Inflammatory macrophage treated with lipopolysaccharide for 4 hours (primary cell): Measurements from ENCODE around the gene TTLL9.

ENCODE experiments used
- DNase-seq: peaks from one replicate; pipeline ENCODE4 v3.0.0-alpha.2; 2020

TTLL9 gene

GRCh38 chr20:31951530-31952453 is 81.4 kb downstream of the TTLL9 start, which contains the start of gene PDRG1:
Gene PDRG1, minus strand, starts transcription at chr20:31952046. Its CDS starts 85 bp downstream, at chr20:31951961.
- DNase-seq = peak; percentile 98

GRCh38 chr20:31953556-31954148 is 83.2 kb downstream of the TTLL9 start:
- no peak for DNase-seq

- DNase-seq = no peak
These were observed 84.1 kb downstream of the TTLL9 start for GRCh38 chr20:31954500-31954899.

- DNase-seq = no peak
These were observed 86.4 kb downstream of the TTLL9 start for GRCh38 chr20:31956556-31957526.

GRCh38 chr20:31962761-31963160 is 92.3 kb downstream of the TTLL9 start:
- no peak for DNase-seq

- DNase-seq = no peak
These were observed 93.5 kb downstream of the TTLL9 start for GRCh38 chr20:31963889-31964288.

- no peak for DNase-seq
These were observed 96.7 kb downstream of the TTLL9 start for GRCh38 chr20:31966991-31967655.

GRCh38 chr20:31967830-31968249 is 97.4 kb downstream of the TTLL9 start, which contains the start of gene XKR7:
Gene XKR7, plus strand, starts transcription at chr20:31968151. Its CDS starts 25 bp downstream, at chr20:31968176.
- DNase-seq = peak; percentile 36

GRCh38 chr20:31968291-31969126 is 98.1 kb downstream of the TTLL9 start:
- peak; percentile 50 for DNase-seq

GRCh38 chr20:31969991-31970390 is 99.6 kb downstream of the TTLL9 start:
- DNase-seq = no peak

GRCh38 chr20:31972471-31973021 is 102.1 kb downstream of the TTLL9 start:
- no peak for DNase-seq

GRCh38 chr20:31974296-31974695 is 103.9 kb downstream of the TTLL9 start:
- no peak for DNase-seq

GRCh38 chr20:31974951-31975487 is 104.6 kb downstream of the TTLL9 start:
- DNase-seq = no peak

GRCh38 chr20:31975874-31976273 is 105.4 kb downstream of the TTLL9 start:
- DNase-seq = no peak

- DNase-seq = no peak
These were observed 106.6 kb downstream of the TTLL9 start for GRCh38 chr20:31977080-31977479.

- DNase-seq = no peak
These were observed 109.4 kb downstream of the TTLL9 start for GRCh38 chr20:31979713-31980426.

- DNase-seq = no peak
These were observed 111.3 kb downstream of the TTLL9 start for GRCh38 chr20:31981784-31982183.

GRCh38 chr20:31984981-31985471 is 114.6 kb downstream of the TTLL9 start:
- DNase-seq = no peak

GRCh38 chr20:31987744-31988143 is 117.3 kb downstream of the TTLL9 start:
- DNase-seq = no peak
